Muscle of arm (tissue), 12 donors: Measurements from ENCODE around the gene CATSPERE. TPM values are rescaled to one million over a fixed set of nuclear protein-coding genes. Genes with fewer than 3 reads are reported as not detected.
"Not testable (repeated sequence)": the region's sequence is repeated elsewhere in the genome, so short reads cannot be mapped to it uniquely, and the experiment has no call there.

Source experiments
- DNase-seq: peaks from one replicate; pipeline ENCODE4 v3.0.0-alpha.2; 2013
- polyA plus RNA-seq, 12 donors: library from polyadenylated mRNA; unstranded; fragments of 120-200 nt; gene quantifications; one replicate each; pipeline ENCODE4 v1.2.1, GENCODE V29; 2013; ENCODE audit not compliant: insufficient read length in 12 of 12

Gene CATSPERE
- polyA plus RNA-seq, 12 donors = 0.51 to 1.6 (median 0.81) TPM; not detected in 2

DNA sequence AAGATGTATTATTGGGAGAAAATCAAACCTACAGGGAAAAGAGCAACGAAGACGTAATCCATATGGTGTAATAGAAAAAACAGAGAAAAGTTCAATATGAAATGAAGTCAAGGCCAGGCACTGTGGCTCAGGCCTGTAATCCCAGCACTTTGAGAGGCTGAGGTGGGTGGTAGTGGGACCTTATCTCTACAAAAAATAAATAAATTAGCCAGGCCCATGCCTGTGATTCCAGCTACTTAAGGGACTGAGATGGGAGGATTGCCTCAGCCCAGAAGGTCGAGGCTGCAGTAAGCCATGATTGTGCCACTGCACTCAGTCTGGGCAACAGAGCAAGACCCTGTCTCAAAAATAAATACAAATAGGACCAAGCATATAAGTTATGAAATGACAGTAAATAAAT lies 203.3 kb downstream of the CATSPERE start:
- no peak for DNase-seq

DNA sequence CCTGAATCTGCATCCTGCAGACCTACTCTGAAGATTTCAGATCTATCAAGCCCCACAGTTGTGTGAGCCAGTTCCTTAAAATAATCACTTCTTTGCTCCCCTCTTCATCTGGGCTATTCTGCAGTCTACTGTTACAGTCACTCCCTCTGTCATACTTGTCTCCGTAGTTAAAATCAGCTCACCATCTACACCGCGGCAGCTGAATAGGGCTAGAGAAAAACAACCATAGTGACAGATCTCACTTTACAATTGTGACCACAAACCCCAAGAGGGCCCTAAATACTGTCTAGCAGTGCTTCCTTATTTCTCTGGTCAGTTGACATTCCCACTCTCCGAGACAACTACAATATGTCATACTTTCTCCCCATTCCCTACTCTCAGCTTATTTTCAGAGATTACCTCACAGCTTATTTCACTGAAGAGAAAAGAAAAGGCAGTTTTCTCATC lies 204.7 kb downstream of the CATSPERE start:
- no peak for DNase-seq

DNA sequence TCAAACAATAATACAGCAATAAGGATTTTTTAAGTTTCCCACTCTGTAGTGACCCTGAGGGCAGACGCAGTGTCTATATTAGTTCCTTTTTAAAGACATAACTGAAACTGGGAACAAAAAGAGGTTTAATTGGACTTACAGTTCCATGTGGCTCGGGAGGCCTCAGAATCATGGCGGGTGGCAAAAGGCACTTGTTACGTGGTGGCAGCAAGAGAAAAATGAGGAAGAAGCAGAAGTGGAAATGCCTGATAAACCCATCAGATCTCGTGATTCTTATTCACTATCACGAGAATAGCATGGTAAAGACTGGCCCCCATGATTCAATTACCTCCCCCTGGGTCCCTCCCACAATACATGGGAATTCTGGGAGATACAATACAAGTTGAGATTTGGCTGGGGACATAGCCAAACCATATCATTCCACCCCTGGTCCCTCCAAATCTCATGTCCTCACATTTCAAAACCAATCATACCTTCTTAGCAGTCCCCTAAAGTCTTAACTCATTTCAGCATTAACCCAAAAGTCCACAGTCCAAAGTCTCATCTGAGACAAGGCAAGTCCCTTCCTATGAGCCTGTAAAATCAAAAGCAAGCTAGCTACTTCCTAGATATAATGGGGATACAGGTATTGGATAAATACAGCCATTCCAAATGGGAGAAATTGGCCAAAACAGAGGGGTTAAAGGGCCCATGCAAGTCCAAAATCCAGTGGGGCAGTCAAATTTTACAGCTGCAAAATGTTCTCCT lies 205.8 kb downstream of the CATSPERE start:
- DNase-seq = not testable (repeated sequence)

DNA sequence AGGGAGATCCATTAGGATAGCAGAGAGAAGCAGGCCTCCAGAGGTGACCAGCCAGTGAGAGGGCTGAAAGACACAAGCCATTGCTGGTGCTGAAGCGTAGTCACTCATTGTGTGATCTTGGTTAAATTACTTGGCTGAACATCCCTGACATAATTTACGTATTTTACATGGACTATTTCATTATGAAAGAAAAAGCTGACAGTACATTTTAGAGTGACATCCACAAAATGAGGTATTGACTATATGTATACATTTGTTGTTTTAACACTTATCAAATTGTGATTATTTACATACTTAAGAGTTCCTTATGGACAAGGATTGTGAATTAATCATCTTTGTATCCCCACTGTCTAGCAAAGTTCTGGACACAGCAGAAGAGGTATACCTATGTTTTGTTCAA lies 206.7 kb downstream of the CATSPERE start:
- DNase-seq = no peak

DNA sequence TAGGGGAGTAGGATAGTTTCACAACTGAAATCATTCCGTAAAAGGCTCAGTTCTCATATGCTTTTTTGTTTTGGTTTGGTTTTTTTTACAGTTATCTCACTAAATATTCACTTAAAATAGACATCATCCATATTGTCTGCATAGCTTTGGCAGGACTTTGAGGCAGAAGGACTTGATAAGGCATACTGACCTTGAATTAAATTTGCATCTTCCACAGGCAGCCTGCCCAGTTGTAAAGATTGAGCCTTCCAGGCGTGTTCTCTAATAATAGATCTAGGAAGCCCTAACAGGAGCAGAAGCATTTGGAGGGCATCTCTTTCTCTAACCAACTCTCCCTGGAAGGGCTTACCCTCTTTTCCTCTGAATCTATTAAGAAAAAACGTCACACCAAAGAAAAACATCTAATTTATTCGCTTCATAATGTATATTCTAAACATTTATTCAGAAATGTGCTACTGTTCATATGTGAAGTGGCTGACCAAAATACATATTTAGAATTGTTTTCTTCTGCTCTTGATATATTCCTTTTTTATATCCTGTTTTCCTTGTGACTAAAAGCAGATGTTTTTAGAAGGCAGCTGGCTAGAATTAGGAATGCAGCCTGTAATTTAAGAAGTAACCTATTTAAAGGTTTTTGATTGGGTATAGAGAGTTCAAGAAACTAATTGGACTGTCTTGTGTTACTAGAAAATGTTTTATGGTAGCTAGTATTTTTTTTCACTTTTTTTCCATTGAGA lies 212.0 kb downstream of the CATSPERE start:
- DNase-seq = peak; percentile 68

DNA sequence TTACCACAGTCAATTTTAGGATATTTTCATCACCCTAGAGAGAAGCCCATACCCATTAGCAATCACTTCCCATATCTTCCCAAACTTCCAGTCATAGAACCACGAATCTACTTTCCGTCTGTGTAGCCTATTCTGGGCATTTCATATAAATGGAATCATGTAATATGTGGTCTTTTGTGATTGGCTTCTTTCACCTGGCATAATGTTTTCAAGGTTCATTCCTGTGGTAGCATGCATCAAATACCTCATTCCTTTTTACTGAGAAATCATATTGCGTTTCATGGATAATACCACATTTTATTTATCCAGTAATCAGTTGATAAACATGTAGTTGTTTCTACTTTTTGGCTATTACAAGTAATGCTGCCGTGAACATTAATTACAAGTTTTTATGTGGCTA lies 213.4 kb downstream of the CATSPERE start:
- DNase-seq = no peak

DNA sequence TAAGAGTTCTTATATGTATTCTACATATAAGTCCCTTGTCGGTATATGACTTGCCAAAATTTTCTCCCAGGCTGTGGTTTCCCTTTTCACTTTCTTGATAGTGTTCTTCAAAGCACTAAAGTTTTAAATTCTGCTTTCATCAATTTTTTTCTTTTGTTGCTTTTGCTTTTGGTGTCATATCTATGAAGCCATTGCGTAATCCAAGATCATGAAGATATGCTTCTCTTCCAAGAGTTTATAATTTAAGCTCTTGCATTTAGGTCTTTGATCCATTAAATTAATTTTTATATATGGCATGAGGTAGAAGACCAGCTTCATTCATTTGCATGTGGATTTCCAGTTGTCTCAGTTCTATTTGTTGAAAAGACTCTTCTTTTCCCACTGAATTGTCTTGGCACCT lies 214.1 kb downstream of the CATSPERE start:
- DNase-seq = no peak

DNA sequence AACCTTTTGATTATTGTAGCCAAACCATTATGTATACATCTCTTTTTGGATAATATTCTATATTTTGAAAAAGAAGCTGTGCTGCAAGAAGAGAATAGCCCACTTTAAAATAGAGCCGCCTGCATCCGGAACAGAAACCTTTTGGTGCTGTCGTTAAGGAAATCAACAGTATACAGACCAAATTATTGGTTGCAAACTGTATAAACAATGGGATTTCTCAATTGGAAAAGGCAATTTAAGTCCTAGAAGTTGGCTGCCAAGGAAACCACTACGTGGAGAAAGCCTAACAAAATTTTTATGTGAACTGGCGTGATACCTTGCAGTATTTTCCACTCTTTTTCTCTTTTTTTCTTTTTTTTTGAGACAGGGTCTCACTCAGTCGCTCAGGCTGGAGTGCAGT lies 217.6 kb downstream of the CATSPERE start:
- no peak for DNase-seq

DNA sequence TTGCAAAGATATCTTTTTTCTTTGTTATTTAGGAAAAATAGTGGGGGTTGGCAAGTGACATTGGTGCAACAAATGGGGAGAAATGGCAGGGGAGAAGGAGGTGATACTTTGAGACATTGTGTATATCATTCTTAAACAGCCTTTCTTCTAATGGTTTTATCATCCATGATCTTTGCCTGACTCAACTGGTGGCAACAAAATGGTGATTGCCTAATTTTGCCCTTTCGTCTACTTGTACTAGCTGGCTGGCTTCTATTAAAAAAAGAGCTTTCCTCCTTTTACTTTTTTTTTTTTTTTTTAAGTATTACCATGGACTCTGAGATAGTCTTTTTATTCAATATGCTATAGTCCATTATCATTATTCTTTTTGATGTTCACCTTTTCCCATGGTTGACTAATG lies 219.6 kb downstream of the CATSPERE start:
- DNase-seq = no peak

DNA sequence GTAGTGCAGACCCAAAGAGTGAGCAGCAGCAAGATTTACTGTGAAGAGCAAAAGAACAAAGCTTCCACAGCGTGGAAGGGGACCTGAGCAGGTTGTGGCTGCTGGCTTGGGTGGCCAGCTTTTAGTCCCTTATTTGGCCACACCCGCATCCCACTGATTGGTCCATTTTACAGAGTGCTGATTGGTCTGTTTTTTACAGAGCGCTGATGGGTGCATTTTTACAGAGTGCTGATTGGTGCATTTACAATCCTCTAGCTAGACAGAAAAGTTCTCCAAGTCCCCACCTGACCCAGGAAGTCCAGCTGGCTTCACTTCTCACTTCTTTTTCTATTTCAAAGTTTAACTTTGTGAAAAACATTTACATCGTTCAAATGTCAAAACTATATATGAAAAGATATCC lies 221.0 kb downstream of the CATSPERE start:
- not testable (repeated sequence) for DNase-seq

Other genes with a start within 250 kb of the CATSPERE start
- gene ADSS2, start 9.4 kb upstream of the CATSPERE start, polyA plus RNA-seq = 10 to 100 TPM in 11 of 12 donors, not detected in 1; 16.1 to 34.9 (median 23.4) TPM
- gene DESI2, start 191.9 kb downstream of the CATSPERE start, polyA plus RNA-seq = 10 to 100 TPM in 11 of 12 donors, not detected in 1; 35.1 to 59.6 (median 52.0) TPM